AG04450 (cell line): ENCODE data around the gene CDH6. TPM values are rescaled to one million over a fixed set of nuclear protein-coding genes. Genes with fewer than 3 reads are reported as not detected.

Experiments
- CTCF ChIA-PET: fragments of 300-600, 350-600 bp; formaldehyde crosslinking; extraction: SDS; loops from one replicate; lab custom pipeline; 2022; ENCODE audit warnings: antibody characterized with exemption, inconsistent platforms; lab: Charles Lee
- POLR2A ChIA-PET: fragments of 350-600 bp; formaldehyde crosslinking; extraction: SDS; loops from one replicate; lab custom pipeline; 2021; ENCODE audit warnings: antibody characterized with exemption, inconsistent platforms; lab: Yijun Ruan, JAX
- DNase-seq: peaks from one replicate; pipeline ENCODE4 v3.0.0-alpha.2; 2011; ENCODE audit warnings: low read depth, low spot score
- H3K27ac ChIP-seq: one replicate; pipeline ENCODE4 v1.5.1; 2012; ENCODE audit warnings: low read depth, low read length, control low read depth
- H3K27me3 ChIP-seq: one replicate; pipeline ENCODE4 v1.6.0; 2012; ENCODE audit warnings: low read length; ENCODE audit not compliant: control insufficient read depth, insufficient read depth
- H3K4me3 ChIP-seq: 2 replicates; pipeline ENCODE4 v1.5.1; 2011; ENCODE audit warnings: mild to moderate bottlenecking, low read depth, low read length, control low read depth
- H3K9me3 ChIP-seq: 2 replicates; pipeline ENCODE4 v1.5.1; 2012; ENCODE audit warnings: low read length; ENCODE audit not compliant: control insufficient read depth, insufficient read depth
- CTCF ChIP-seq: IDR thresholded peaks from 2 replicates; pipeline ENCODE4 v1.5.1; 2011; ENCODE audit warnings: low read depth, low read length, control low read depth, inconsistent platforms
- polyA plus RNA-seq: library from polyadenylated mRNA; depleted of rRNA; stranded (reverse); fragments of >200 nt; gene quantifications from 2 replicates; pipeline ENCODE4 v1.2.3, GENCODE V29; 2011

Gene CDH6
- polyA plus RNA-seq, 1 experiment = 45.7 TPM

GRCh38 chr5:31214229-31214628, 20.7 kb downstream of the CDH6 start:
- DNase-seq = no peak
- ChIA-PET POLR2A (no interaction called here), CTCF (interaction anchor here (0.7 to 2.4 kb wide), 4 partner anchors 10 to 136 kb away, joined by 4 to 14 read pairs (median 5); no protein-coding TSS in a partner anchor)
- no peak for TF ChIP-seq CTCF
- H3K4me3 ChIP-seq = no peak overlapping the region
- H3K27me3 ChIP-seq = no peaks in the 10 kb centered on the region
- H3K9me3 ChIP-seq = no peaks in the 10 kb centered on the region
- H3K27ac ChIP-seq = no peak overlapping the region

GRCh38 chr5:31215236-31215635, 21.8 kb downstream of the CDH6 start:
- no peak for DNase-seq
- no peaks in the 10 kb centered on the region for H3K27me3 ChIP-seq
- H3K27ac ChIP-seq = no peak overlapping the region
- no peak overlapping the region for H3K4me3 ChIP-seq
- ChIA-PET POLR2A (no interaction called here), CTCF (interaction anchor here (2.0 to 2.4 kb wide), 2 partner anchors 17 to 28 kb away, joined by 4 to 14 read pairs; no protein-coding TSS in a partner anchor)
- TF ChIP-seq CTCF = no peak
- H3K9me3 ChIP-seq = no peaks in the 10 kb centered on the region

GRCh38 chr5:31217446-31217845, 24.0 kb downstream of the CDH6 start:
- Histone ChIP-seq H3K27me3 (no peaks in the 10 kb centered on the region), H3K4me3 (no peak overlapping the region), H3K9me3 (no peaks in the 10 kb centered on the region), H3K27ac (no peak overlapping the region)
- no peak for DNase-seq
- no peak for TF ChIP-seq CTCF
- ChIA-PET CTCF (interaction anchor here (0.9 to 2.3 kb wide), 4 partner anchors 14 to 414 kb away, joined by 3 to 22 read pairs (median 6); no protein-coding TSS in a partner anchor), POLR2A (no interaction called here)

- ChIA-PET CTCF (interaction anchor here (2.0 to 2.3 kb wide), 2 partner anchors 13 to 32 kb away, joined by 7 to 22 read pairs; no protein-coding TSS in a partner anchor), POLR2A (no interaction called here)
- no peak for TF ChIP-seq CTCF
- DNase-seq = no peak
- H3K4me3 ChIP-seq = no peak overlapping the region
- no peaks in the 10 kb centered on the region for H3K9me3 ChIP-seq
- H3K27ac ChIP-seq = no peak overlapping the region
- H3K27me3 ChIP-seq = no peaks in the 10 kb centered on the region
Observed at GRCh38 chr5:31218978-31219377, 25.5 kb downstream of the CDH6 start.

- H3K9me3 ChIP-seq = no peaks in the 10 kb centered on the region
- ChIA-PET POLR2A (no interaction called here), CTCF (interaction anchor here (0.6 to 2.6 kb wide), 2 partner anchors 11 to 1455 kb away, joined by 3 to 22 read pairs; no protein-coding TSS in a partner anchor)
- H3K4me3 ChIP-seq = no peak overlapping the region
- no peak for DNase-seq
- no peak overlapping the region for H3K27ac ChIP-seq
- H3K27me3 ChIP-seq = no peaks in the 10 kb centered on the region
- no peak for TF ChIP-seq CTCF
Observed at GRCh38 chr5:31221001-31221400, 27.5 kb downstream of the CDH6 start.
